ENCODE data around the gene IFNA6. TPM values are rescaled to one million over a fixed set of nuclear protein-coding genes. Genes with fewer than 3 reads are reported as not detected.

IFNA6 gene
- polyA plus RNA-seq, 1 experiment, result not detected

GRCh38 chr9:21334701-21335632 lies 15.7 kb downstream of the IFNA6 start, which contains the start of gene KLHL9:
Gene KLHL9, minus strand, starts transcription at chr9:21335404. Its CDS starts 545 bp downstream, at chr9:21334859.
- Histone ChIP-seq H3K4me3 (ENCODE audit: low read depth, low read length) (peak within 1 kb of the TSS; percentile 66), H3K36me3 (ENCODE audit: control insufficient read depth, insufficient read depth, low read length) (no peaks in the 10 kb centered on the region; the same call in 1 of the 2 replicates), H3K27me3 (ENCODE audit: control insufficient read depth, insufficient read depth, low read length) (no peaks in the 10 kb centered on the region; the same call in 1 of the 2 replicates)
- ChIA-PET CTCF (interaction anchor here (0.6 to 1.9 kb wide), 11 partner anchors 9 to 819 kb away, joined by 3 to 7 read pairs (median 3); no protein-coding TSS in a partner anchor), POLR2A (interaction anchor here (0.5 to 0.6 kb wide), 2 partner anchors 8 to 83 kb away, joined by 3 to 6 read pairs; no protein-coding TSS in a partner anchor)
- no peak for TF ChIP-seq CTCF (IDR thresholded peaks at IDR 0.05; ENCODE audit: insufficient read depth, low read depth, low read length)
- DNase-seq (ENCODE audit: low read depth), result peak; percentile 49

GRCh38 chr9:21333226-21333625 lies 17.5 kb downstream of the IFNA6 start:
- DNase-seq (ENCODE audit: low read depth), result no peak
- CTCF ChIA-PET, result interaction anchor here (1.5 to 1.9 kb wide), 4 partner anchors 10 to 97 kb away, joined by 4 to 6 read pairs (median 4); no protein-coding TSS in a partner anchor
- Histone ChIP-seq H3K36me3 (ENCODE audit: control insufficient read depth, insufficient read depth, low read length) (no peaks in the 10 kb centered on the region; the same call in 1 of the 2 replicates), H3K4me3 (ENCODE audit: low read depth, low read length) (no peak overlapping the region), H3K27me3 (ENCODE audit: control insufficient read depth, insufficient read depth, low read length) (no peaks in the 10 kb centered on the region)
- POLR2A ChIA-PET, result no interaction called here
- TF ChIP-seq CTCF (IDR thresholded peaks at IDR 0.05; ENCODE audit: insufficient read depth, low read depth, low read length), result no peak

- POLR2A ChIA-PET, result interaction anchor here (0.6 kb wide), 1 partner anchor 71 kb away, joined by 9 read pairs; no protein-coding TSS in a partner anchor
- no peaks in the 10 kb centered on the region; the same call in 1 of the 2 replicates for H3K36me3 ChIP-seq (ENCODE audit: control insufficient read depth, insufficient read depth, low read length)
- H3K27me3 ChIP-seq (ENCODE audit: control insufficient read depth, insufficient read depth, low read length), result no peaks in the 10 kb centered on the region
- TF ChIP-seq CTCF (IDR thresholded peaks at IDR 0.05; ENCODE audit: insufficient read depth, low read depth, low read length), result no peak
- CTCF ChIA-PET, result interaction anchor here (1.2 to 1.9 kb wide), 3 partner anchors 64 to 96 kb away, joined by 3 to 5 read pairs (median 4); no protein-coding TSS in a partner anchor
- no peak for DNase-seq (ENCODE audit: low read depth)
- no peak overlapping the region for H3K4me3 ChIP-seq (ENCODE audit: low read depth, low read length)
These were observed 18.8 kb downstream of the IFNA6 start for GRCh38 chr9:21331676-21332402.

GRCh38 chr9:21326526-21327139 lies 24.1 kb downstream of the IFNA6 start:
- TF ChIP-seq CTCF (IDR thresholded peaks at IDR 0.05; ENCODE audit: insufficient read depth, low read depth, low read length), result peak; percentile 68
- Histone ChIP-seq H3K4me3 (ENCODE audit: low read depth, low read length) (no peak overlapping the region), H3K36me3 (ENCODE audit: control insufficient read depth, insufficient read depth, low read length) (peaks cover 2% of the 10 kb centered on the region), H3K27me3 (ENCODE audit: control insufficient read depth, insufficient read depth, low read length) (no peaks in the 10 kb centered on the region)
- ChIA-PET CTCF (interaction anchor here (0.7 to 10.4 kb wide), 16 partner anchors 9 to 475 kb away, joined by 3 to 67 read pairs (median 4); partner anchors contain the start of genes KLHL9 and MTAP), POLR2A (interaction anchor here (0.7 kb wide), 1 partner anchor 9 kb away, joined by 3 read pairs; no protein-coding TSS in a partner anchor)
- no peak for DNase-seq (ENCODE audit: low read depth)
